ENCODE measurements around the gene DST. TPM values are rescaled to one million over a fixed set of nuclear protein-coding genes. Genes with fewer than 3 reads are reported as not detected.

DST gene
- total RNA-seq, 1 experiment from 2014 or later = 132 TPM

DNA sequence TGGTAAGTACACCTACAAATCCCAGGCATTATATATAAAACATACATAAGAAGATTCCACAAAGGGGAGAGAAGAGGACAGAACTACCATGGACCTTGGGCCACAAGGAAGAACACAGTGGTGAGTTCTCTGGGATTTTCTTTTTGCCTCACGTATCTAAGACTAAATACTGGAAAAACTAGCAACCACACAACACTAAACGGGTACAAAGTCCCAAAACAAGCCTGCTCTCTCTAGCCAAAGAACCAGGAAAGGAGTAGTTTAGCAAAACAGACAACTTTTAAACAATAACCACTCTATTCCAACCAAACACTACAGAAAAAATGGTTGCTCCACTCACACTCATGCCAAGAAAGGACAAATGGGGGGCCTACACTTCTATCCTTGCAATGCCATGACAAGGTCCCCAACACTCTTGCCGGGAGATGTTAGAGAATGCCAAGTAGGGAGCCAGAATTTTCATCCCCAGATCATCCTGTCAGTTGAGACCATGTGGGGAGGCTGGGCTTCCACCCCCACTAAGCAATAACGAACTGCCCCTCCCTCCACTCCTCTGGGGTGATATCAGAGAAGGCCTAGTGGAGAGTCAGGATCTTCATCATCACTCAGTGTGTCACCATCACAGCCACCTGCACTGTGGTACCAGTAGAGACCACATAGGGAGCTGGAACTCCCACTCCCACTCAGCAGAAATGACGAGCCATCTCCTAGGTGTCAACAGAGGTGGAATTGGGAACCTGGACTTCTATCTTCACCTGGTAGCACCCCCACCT, 123.5 kb downstream of the DST start:
- POLR2A ChIA-PET = no interaction called here
- no peak for DNase-seq (ENCODE audit: low spot score)
- TF ChIP-seq, protein P1, sequence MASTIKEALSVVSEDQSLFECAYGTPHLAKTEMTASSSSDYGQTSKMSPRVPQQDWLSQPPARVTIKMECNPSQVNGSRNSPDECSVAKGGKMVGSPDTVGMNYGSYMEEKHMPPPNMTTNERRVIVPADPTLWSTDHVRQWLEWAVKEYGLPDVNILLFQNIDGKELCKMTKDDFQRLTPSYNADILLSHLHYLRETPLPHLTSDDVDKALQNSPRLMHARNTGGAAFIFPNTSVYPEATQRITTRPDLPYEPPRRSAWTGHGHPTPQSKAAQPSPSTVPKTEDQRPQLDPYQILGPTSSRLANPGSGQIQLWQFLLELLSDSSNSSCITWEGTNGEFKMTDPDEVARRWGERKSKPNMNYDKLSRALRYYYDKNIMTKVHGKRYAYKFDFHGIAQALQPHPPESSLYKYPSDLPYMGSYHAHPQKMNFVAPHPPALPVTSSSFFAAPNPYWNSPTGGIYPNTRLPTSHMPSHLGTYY (CRISPR knock-in tag; IDR thresholded peaks at IDR 0.05) = no peak
- TF ChIP-seq ZNF232 (CRISPR knock-in tag; IDR thresholded peaks at IDR 0.05) = no peak
- TF ChIP-seq, protein P2, sequence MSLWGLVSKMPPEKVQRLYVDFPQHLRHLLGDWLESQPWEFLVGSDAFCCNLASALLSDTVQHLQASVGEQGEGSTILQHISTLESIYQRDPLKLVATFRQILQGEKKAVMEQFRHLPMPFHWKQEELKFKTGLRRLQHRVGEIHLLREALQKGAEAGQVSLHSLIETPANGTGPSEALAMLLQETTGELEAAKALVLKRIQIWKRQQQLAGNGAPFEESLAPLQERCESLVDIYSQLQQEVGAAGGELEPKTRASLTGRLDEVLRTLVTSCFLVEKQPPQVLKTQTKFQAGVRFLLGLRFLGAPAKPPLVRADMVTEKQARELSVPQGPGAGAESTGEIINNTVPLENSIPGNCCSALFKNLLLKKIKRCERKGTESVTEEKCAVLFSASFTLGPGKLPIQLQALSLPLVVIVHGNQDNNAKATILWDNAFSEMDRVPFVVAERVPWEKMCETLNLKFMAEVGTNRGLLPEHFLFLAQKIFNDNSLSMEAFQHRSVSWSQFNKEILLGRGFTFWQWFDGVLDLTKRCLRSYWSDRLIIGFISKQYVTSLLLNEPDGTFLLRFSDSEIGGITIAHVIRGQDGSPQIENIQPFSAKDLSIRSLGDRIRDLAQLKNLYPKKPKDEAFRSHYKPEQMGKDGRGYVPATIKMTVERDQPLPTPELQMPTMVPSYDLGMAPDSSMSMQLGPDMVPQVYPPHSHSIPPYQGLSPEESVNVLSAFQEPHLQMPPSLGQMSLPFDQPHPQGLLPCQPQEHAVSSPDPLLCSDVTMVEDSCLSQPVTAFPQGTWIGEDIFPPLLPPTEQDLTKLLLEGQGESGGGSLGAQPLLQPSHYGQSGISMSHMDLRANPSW (CRISPR knock-in tag; conservative IDR thresholded peaks at IDR 0.05; ENCODE audit: low read depth) = no peak
- TF ChIP-seq ZNF317 (CRISPR knock-in tag; IDR thresholded peaks at IDR 0.05; ENCODE audit: borderline replicate concordance, low read depth) = no peak
- TF ChIP-seq FOXK1 (CRISPR knock-in tag; IDR thresholded peaks at IDR 0.05) = no peak
- no peak for TF ChIP-seq JUN (CRISPR knock-in tag; IDR thresholded peaks at IDR 0.05)
- TF ChIP-seq, protein P3, sequence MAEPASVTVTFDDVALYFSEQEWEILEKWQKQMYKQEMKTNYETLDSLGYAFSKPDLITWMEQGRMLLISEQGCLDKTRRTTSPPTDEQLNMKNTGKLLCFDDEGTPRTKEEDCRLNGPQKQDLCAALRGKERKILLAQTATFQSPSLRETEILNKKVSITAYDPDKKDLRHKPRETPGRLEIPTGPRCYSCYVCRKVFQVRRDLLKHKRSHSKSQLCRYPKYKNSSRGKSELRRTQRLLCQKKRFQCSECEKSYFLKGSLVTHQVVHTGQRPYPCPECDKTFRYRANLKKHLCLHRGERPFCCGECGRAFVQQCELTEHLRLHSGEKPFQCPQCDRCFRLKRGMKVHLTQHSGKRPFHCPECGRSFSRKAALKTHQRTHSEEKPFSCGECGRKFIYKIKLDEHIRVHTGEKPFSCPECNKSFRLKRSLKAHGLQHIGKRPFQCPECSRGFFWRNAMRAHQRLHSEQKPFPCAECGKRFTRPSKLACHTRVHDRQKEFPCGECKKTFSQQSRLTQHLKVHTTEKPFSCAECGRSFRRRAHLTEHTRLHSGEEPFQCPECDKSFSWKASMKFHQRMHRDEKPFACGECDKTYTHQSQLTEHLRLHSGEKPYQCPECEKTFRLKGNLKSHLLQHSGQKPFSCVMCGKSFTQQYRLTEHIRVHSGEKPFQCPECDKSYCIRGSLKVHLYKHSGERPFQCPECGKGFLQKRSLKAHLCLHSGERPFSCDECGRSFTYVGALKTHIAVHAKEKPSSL (CRISPR knock-in tag; conservative IDR thresholded peaks at IDR 0.05) = no peak
- TF ChIP-seq, protein P4, sequence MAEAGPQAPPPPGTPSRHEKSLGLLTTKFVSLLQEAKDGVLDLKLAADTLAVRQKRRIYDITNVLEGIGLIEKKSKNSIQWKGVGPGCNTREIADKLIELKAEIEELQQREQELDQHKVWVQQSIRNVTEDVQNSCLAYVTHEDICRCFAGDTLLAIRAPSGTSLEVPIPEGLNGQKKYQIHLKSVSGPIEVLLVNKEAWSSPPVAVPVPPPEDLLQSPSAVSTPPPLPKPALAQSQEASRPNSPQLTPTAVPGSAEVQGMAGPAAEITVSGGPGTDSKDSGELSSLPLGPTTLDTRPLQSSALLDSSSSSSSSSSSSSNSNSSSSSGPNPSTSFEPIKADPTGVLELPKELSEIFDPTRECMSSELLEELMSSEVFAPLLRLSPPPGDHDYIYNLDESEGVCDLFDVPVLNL (CRISPR knock-in tag; IDR thresholded peaks at IDR 0.05; ENCODE audit: borderline replicate concordance, low read depth) = no peak
- no peak for ATAC-seq
- Mint-ChIP-seq H3K4me1 (peaks cover 38% of the 10 kb centered on the region), H3K4me3 (no peak overlapping the region), H3K27ac (no peak overlapping the region; the same call in 1 of the 2 replicates), H3K27me3 (ENCODE audit: low read depth) (no peaks in the 10 kb centered on the region), H3K9me3 (0 out of 2 replicates have a peak, but pooled peaks cover 6% of the 10 kb centered on the region), H3K36me3 (peaks cover 35% of the 10 kb centered on the region)
- CTCF ChIA-PET = no interaction called here

DNA sequence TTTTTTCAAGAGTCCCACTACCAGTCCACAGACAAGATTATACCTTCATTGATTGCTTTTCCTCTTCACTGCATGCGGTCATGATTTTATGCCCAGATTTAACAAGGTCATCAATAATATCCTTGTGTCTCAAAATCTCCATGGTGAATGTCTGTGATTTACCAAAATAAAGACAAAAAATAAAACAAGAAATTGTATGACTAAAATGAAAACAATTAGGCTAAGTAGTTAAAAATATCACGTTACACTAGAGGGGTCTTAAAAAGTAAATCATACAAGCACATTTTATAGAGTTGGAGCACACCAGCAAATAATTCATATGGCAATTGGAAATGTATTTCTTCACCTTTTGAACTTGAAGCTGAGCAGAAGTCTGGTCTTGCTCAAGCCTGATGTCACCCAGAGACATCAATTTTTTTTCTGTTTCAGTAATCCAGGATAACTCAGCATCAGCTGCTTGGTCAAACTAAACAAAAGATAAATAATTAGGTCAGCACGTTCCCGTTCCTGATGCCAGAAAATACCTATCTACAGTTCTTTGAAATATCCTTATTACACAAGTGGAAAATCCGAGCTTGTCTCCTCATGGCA, 125.4 kb downstream of the DST start:
- DNase-seq (ENCODE audit: low spot score) = no peak
- H3K9me3 Mint-ChIP-seq = 0 out of 2 replicates have a peak, but pooled peaks cover 6% of the 10 kb centered on the region
- POLR2A ChIA-PET = interaction anchor here (1.0 kb wide), 1 partner anchor 25 kb away, joined by 3 read pairs; no protein-coding TSS in a partner anchor
- no peak for ATAC-seq
- no peaks in the 10 kb centered on the region for H3K27me3 Mint-ChIP-seq (ENCODE audit: low read depth)
- CTCF ChIA-PET = no interaction called here
- H3K36me3 Mint-ChIP-seq = peaks cover 44% of the 10 kb centered on the region
- H3K4me3 Mint-ChIP-seq = no peak overlapping the region
- H3K4me1 Mint-ChIP-seq = peaks cover 19% of the 10 kb centered on the region
- no peak overlapping the region; the same call in 1 of the 2 replicates for H3K27ac Mint-ChIP-seq
- TF ChIP-seq, protein P5, sequence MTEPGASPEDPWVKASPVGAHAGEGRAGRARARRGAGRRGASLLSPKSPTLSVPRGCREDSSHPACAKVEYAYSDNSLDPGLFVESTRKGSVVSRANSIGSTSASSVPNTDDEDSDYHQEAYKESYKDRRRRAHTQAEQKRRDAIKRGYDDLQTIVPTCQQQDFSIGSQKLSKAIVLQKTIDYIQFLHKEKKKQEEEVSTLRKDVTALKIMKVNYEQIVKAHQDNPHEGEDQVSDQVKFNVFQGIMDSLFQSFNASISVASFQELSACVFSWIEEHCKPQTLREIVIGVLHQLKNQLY (CRISPR knock-in tag; IDR thresholded peaks at IDR 0.05) = no peak
- no peak for TF ChIP-seq ZNF423 (CRISPR knock-in tag; IDR thresholded peaks at IDR 0.05)
- TF ChIP-seq ATF1 (CRISPR knock-in tag; IDR thresholded peaks at IDR 0.05) = no peak
- TF ChIP-seq, protein P6, sequence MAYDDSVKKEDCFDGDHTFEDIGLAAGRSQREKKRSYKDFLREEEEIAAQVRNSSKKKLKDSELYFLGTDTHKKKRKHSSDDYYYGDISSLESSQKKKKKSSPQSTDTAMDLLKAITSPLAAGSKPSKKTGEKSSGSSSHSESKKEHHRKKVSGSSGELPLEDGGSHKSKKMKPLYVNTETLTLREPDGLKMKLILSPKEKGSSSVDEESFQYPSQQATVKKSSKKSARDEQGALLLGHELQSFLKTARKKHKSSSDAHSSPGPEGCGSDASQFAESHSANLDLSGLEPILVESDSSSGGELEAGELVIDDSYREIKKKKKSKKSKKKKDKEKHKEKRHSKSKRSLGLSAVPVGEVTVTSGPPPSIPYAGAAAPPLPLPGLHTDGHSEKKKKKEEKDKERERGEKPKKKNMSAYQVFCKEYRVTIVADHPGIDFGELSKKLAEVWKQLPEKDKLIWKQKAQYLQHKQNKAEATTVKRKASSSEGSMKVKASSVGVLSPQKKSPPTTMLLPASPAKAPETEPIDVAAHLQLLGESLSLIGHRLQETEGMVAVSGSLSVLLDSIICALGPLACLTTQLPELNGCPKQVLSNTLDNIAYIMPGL (CRISPR knock-in tag; IDR thresholded peaks at IDR 0.05) = no peak
- no peak for TF ChIP-seq NR1H2 (CRISPR knock-in tag; IDR thresholded peaks at IDR 0.05)
- TF ChIP-seq RORB (CRISPR knock-in tag; IDR thresholded peaks at IDR 0.05) = no peak
- TF ChIP-seq, protein P7, sequence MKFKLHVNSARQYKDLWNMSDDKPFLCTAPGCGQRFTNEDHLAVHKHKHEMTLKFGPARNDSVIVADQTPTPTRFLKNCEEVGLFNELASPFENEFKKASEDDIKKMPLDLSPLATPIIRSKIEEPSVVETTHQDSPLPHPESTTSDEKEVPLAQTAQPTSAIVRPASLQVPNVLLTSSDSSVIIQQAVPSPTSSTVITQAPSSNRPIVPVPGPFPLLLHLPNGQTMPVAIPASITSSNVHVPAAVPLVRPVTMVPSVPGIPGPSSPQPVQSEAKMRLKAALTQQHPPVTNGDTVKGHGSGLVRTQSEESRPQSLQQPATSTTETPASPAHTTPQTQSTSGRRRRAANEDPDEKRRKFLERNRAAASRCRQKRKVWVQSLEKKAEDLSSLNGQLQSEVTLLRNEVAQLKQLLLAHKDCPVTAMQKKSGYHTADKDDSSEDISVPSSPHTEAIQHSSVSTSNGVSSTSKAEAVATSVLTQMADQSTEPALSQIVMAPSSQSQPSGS (CRISPR knock-in tag; IDR thresholded peaks at IDR 0.05; ENCODE audit: borderline replicate concordance, low read depth) = no peak
- TF ChIP-seq, protein P8, sequence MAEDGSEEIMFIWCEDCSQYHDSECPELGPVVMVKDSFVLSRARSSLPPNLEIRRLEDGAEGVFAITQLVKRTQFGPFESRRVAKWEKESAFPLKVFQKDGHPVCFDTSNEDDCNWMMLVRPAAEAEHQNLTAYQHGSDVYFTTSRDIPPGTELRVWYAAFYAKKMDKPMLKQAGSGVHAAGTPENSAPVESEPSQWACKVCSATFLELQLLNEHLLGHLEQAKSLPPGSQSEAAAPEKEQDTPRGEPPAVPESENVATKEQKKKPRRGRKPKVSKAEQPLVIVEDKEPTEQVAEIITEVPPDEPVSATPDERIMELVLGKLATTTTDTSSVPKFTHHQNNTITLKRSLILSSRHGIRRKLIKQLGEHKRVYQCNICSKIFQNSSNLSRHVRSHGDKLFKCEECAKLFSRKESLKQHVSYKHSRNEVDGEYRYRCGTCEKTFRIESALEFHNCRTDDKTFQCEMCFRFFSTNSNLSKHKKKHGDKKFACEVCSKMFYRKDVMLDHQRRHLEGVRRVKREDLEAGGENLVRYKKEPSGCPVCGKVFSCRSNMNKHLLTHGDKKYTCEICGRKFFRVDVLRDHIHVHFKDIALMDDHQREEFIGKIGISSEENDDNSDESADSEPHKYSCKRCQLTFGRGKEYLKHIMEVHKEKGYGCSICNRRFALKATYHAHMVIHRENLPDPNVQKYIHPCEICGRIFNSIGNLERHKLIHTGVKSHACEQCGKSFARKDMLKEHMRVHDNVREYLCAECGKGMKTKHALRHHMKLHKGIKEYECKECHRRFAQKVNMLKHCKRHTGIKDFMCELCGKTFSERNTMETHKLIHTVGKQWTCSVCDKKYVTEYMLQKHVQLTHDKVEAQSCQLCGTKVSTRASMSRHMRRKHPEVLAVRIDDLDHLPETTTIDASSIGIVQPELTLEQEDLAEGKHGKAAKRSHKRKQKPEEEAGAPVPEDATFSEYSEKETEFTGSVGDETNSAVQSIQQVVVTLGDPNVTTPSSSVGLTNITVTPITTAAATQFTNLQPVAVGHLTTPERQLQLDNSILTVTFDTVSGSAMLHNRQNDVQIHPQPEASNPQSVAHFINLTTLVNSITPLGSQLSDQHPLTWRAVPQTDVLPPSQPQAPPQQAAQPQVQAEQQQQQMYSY (CRISPR knock-in tag; IDR thresholded peaks at IDR 0.05) = no peak
- no peak for TF ChIP-seq ZNF396 (CRISPR knock-in tag; IDR thresholded peaks at IDR 0.05; ENCODE audit: borderline replicate concordance)

All from WTC11 (cell line).